HUES64 (cell line): ENCODE results near the gene MT2A. TPM values are rescaled to one million over a fixed set of nuclear protein-coding genes. Genes with fewer than 3 reads are reported as not detected.

ENCODE experiments used
- H3K27ac ChIP-seq: 2 replicates; pipeline ENCODE4 v1.7.0; 2013; ENCODE audit warnings: low read depth, low read length, inconsistent platforms
- H3K27me3 ChIP-seq: 2 replicates; pipeline ENCODE4 v1.6.1; 2013; ENCODE audit warnings: mild to moderate bottlenecking, low read length; ENCODE audit not compliant: insufficient read depth
- H3K36me3 ChIP-seq: 2 replicates; pipeline ENCODE4 v1.6.1; 2013; ENCODE audit warnings: mild to moderate bottlenecking, low read length; ENCODE audit not compliant: insufficient read depth
- H3K4me1 ChIP-seq: 2 replicates; pipeline ENCODE4 v1.6.1; 2013; ENCODE audit warnings: mild to moderate bottlenecking, low read length, moderate library complexity; ENCODE audit not compliant: insufficient read depth
- H3K4me3 ChIP-seq: 2 replicates; pipeline ENCODE4 v1.5.1; 2013; ENCODE audit warnings: mild to moderate bottlenecking, low read length, moderate library complexity
- H3K9ac ChIP-seq: 2 replicates; pipeline ENCODE4 v1.6.1; 2013; ENCODE audit warnings: mild to moderate bottlenecking, low read depth, low read length
- H3K9me3 ChIP-seq: 2 replicates; pipeline ENCODE4 v1.6.1; 2013; ENCODE audit warnings: low read depth, low read length; ENCODE audit not compliant: insufficient read depth
- WGBS: fragments of 150-250, 120-280 bp; methylation state at CpG from one replicate; pipeline ENCODE4 v1.1.7; 2013; ENCODE audit warnings: missing lambda C conversion rate; 5-methylcytosine and 5-hydroxymethylcytosine counted together
- polyA plus RNA-seq, 2 experiments: library from polyadenylated mRNA; stranded (reverse); fragments of 50-300 nt; gene quantifications; one replicate each; pipeline ENCODE4 v1.2.3, GENCODE V29; 2013

Gene MT2A
- polyA plus RNA-seq (2013, experiment 1 of 2), result 39.0 TPM
- polyA plus RNA-seq (2013, experiment 2 of 2), result 49.8 TPM

GRCh38 chr16:56608043-56608875 lies at the start of gene MT2A:
Gene MT2A, plus strand, starts transcription at chr16:56608584. Its CDS starts 72 bp downstream, at chr16:56608656.
- 6% methylated on average over 62 of the region's 62 CpGs for WGBS
- H3K4me3 ChIP-seq, result peak within 1 kb of the TSS; percentile 53
- H3K36me3 ChIP-seq, result no peaks in the 10 kb centered on the region
- no peak within 1 kb of the TSS for H3K27ac ChIP-seq
- H3K9me3 ChIP-seq, result no peaks in the 10 kb centered on the region
- peaks cover 85% of the 10 kb centered on the region for H3K27me3 ChIP-seq
- peaks cover 18% of the 10 kb centered on the region for H3K4me1 ChIP-seq
- peak within 1 kb of the TSS; percentile 18; the same call in 1 of the 2 replicates for H3K9ac ChIP-seq

GRCh38 chr16:56559109-56559508 lies 49.3 kb upstream of the MT2A start:
- Histone ChIP-seq H3K4me3 (no peak overlapping the region), H3K27ac (no peak overlapping the region), H3K27me3 (no peaks in the 10 kb centered on the region), H3K9ac (no peak overlapping the region), H3K9me3 (no peaks in the 10 kb centered on the region), H3K36me3 (no peaks in the 10 kb centered on the region), H3K4me1 (no peaks in the 10 kb centered on the region)
- 91% methylated on average over 4 of the region's 4 CpGs for WGBS

GRCh38 chr16:56560447-56560846 lies 47.9 kb upstream of the MT2A start:
- 94% methylated on average over 1 of the region's 1 CpG for WGBS
- Histone ChIP-seq H3K36me3 (no peaks in the 10 kb centered on the region), H3K27me3 (no peaks in the 10 kb centered on the region), H3K9ac (no peak overlapping the region), H3K9me3 (no peaks in the 10 kb centered on the region), H3K27ac (no peak overlapping the region), H3K4me3 (no peak overlapping the region), H3K4me1 (no peaks in the 10 kb centered on the region)

GRCh38 chr16:56561126-56561525 lies 47.3 kb upstream of the MT2A start:
- no peaks in the 10 kb centered on the region for H3K9me3 ChIP-seq
- no peak overlapping the region for H3K9ac ChIP-seq
- no peaks in the 10 kb centered on the region for H3K36me3 ChIP-seq
- no peaks in the 10 kb centered on the region for H3K4me1 ChIP-seq
- no peaks in the 10 kb centered on the region for H3K27me3 ChIP-seq
- H3K27ac ChIP-seq, result no peak overlapping the region
- no peak overlapping the region for H3K4me3 ChIP-seq
- WGBS, result 95% methylated on average over 1 of the region's 1 CpG

GRCh38 chr16:56564793-56565477 lies 43.4 kb upstream of the MT2A start, which contains the start of gene MT4:
Gene MT4, plus strand, starts transcription at chr16:56565073. Its CDS starts 56 bp downstream, at chr16:56565129.
- Histone ChIP-seq H3K27me3 (no peaks in the 10 kb centered on the region; the same call in 1 of the 2 replicates), H3K9me3 (no peaks in the 10 kb centered on the region), H3K36me3 (no peaks in the 10 kb centered on the region), H3K4me1 (no peaks in the 10 kb centered on the region), H3K4me3 (no peak within 1 kb of the TSS), H3K27ac (no peak within 1 kb of the TSS), H3K9ac (no peak within 1 kb of the TSS)
- WGBS, result 90% methylated on average over 11 of the region's 12 CpGs

GRCh38 chr16:56569971-56570370 lies 38.4 kb upstream of the MT2A start:
- WGBS, result 71% methylated on average over 1 of the region's 1 CpG
- Histone ChIP-seq H3K36me3 (no peaks in the 10 kb centered on the region), H3K27me3 (no peaks in the 10 kb centered on the region; the same call in 1 of the 2 replicates), H3K9me3 (no peaks in the 10 kb centered on the region), H3K27ac (no peak overlapping the region), H3K9ac (no peak overlapping the region), H3K4me1 (no peaks in the 10 kb centered on the region), H3K4me3 (no peak overlapping the region)

GRCh38 chr16:56571525-56571924 lies 36.9 kb upstream of the MT2A start:
- WGBS, result 91% methylated on average over 11 of the region's 11 CpGs
- H3K9me3 ChIP-seq, result no peaks in the 10 kb centered on the region
- H3K4me1 ChIP-seq, result no peaks in the 10 kb centered on the region
- no peak overlapping the region for H3K27ac ChIP-seq
- no peaks in the 10 kb centered on the region; the same call in 1 of the 2 replicates for H3K27me3 ChIP-seq
- no peak overlapping the region for H3K4me3 ChIP-seq
- no peak overlapping the region for H3K9ac ChIP-seq
- H3K36me3 ChIP-seq, result no peaks in the 10 kb centered on the region

- no peaks in the 10 kb centered on the region for H3K9me3 ChIP-seq
- no peak overlapping the region for H3K27ac ChIP-seq
- H3K27me3 ChIP-seq, result no peaks in the 10 kb centered on the region
- no peaks in the 10 kb centered on the region for H3K36me3 ChIP-seq
- no peak overlapping the region for H3K9ac ChIP-seq
- H3K4me3 ChIP-seq, result no peak overlapping the region
- H3K4me1 ChIP-seq, result no peaks in the 10 kb centered on the region
- 100% methylated on average over 1 of the region's 1 CpG for WGBS
These were observed 33.8 kb upstream of the MT2A start for GRCh38 chr16:56574625-56575024.

GRCh38 chr16:56576585-56577299 lies 31.6 kb upstream of the MT2A start:
- H3K4me3 ChIP-seq, result no peak overlapping the region
- no peaks in the 10 kb centered on the region for H3K4me1 ChIP-seq
- WGBS, result 40% methylated on average over 8 of the region's 8 CpGs
- peaks cover 3% of the 10 kb centered on the region; the same call in 1 of the 2 replicates for H3K27me3 ChIP-seq
- H3K36me3 ChIP-seq, result no peaks in the 10 kb centered on the region
- H3K9ac ChIP-seq, result no peak overlapping the region
- no peaks in the 10 kb centered on the region for H3K9me3 ChIP-seq
- no peak overlapping the region for H3K27ac ChIP-seq

GRCh38 chr16:56577300-56577625 lies 31.1 kb upstream of the MT2A start:
- H3K27ac ChIP-seq, result no peak overlapping the region
- H3K4me1 ChIP-seq, result no peaks in the 10 kb centered on the region
- no peaks in the 10 kb centered on the region for H3K9me3 ChIP-seq
- H3K36me3 ChIP-seq, result no peaks in the 10 kb centered on the region
- no peak overlapping the region for H3K4me3 ChIP-seq
- 82% methylated on average over 4 of the region's 4 CpGs for WGBS
- peaks cover 4% of the 10 kb centered on the region; the same call in 1 of the 2 replicates for H3K27me3 ChIP-seq
- no peak overlapping the region for H3K9ac ChIP-seq
